ENCODE data around the gene TSGA10. TPM values are rescaled to one million over a fixed set of nuclear protein-coding genes. Genes with fewer than 3 reads are reported as not detected.
"Not testable (repeated sequence)": the region's sequence is repeated elsewhere in the genome, so short reads cannot be mapped to it uniquely, and the experiment has no call there.

TSGA10 gene
- total and polyA plus RNA-seq, 9 donors = 1.5 to 3.1 (median 1.9) TPM

- DNase-seq = no peak
- no peaks in the 10 kb centered on the region for H3K36me3 ChIP-seq (ENCODE audit: control insufficient read depth, insufficient read depth, low read length)
- H3K4me3 ChIP-seq (ENCODE audit: low read length) = no peak overlapping the region
- no peaks in the 10 kb centered on the region for H3K4me1 ChIP-seq (ENCODE audit: control insufficient read depth, insufficient read depth, low read length)
- WGBS (ENCODE audit: insufficient coverage) = 17% methylated on average over 1 of the region's 3 CpGs
- no peaks in the 10 kb centered on the region for H3K27me3 ChIP-seq (ENCODE audit: control insufficient read depth, insufficient read depth, low read length)
- H3K27ac ChIP-seq (ENCODE audit: low read length) = no peak overlapping the region
- no peaks in the 10 kb centered on the region for H3K9me3 ChIP-seq (replicated peaks; ENCODE audit: control insufficient read depth, low read depth, low read length)
Measured at GRCh38 chr2:99031481-99031880, 123.3 kb downstream of the TSGA10 start.

- no peaks in the 10 kb centered on the region for H3K27me3 ChIP-seq (ENCODE audit: control insufficient read depth, insufficient read depth, low read length)
- H3K4me1 ChIP-seq (ENCODE audit: control insufficient read depth, insufficient read depth, low read length) = no peaks in the 10 kb centered on the region
- WGBS (ENCODE audit: insufficient coverage) = no CpG with 5 or more reads among the region's 4 CpGs
- no peak overlapping the region for H3K4me3 ChIP-seq (ENCODE audit: low read length)
- no peaks in the 10 kb centered on the region for H3K9me3 ChIP-seq (replicated peaks; ENCODE audit: control insufficient read depth, low read depth, low read length)
- H3K27ac ChIP-seq (ENCODE audit: low read length) = no peak overlapping the region
- H3K36me3 ChIP-seq (ENCODE audit: control insufficient read depth, insufficient read depth, low read length) = no peaks in the 10 kb centered on the region
- no peak for DNase-seq
Measured at GRCh38 chr2:99028558-99028957, 126.2 kb downstream of the TSGA10 start.

DNA sequence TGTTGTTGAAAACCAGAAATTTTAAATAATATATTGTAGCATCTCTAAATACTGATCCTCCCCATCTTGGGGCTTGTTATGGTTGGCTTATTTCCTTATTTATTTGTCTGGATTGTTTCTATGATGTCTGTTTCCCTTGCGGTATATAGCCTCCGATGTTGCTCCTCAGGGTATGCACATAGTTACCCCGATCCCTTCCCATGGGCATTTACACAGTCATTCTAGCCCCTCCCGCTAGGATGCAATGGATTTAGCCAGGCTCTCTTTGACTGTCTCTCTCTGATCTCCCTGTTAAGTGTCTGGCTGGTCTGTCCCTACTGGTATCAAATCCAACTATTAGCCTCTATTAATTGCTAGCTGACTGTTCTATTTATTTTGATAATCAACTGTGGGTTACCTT, 126.9 kb downstream of the TSGA10 start:
- DNase-seq = no peak
- no peaks in the 10 kb centered on the region for H3K4me1 ChIP-seq (ENCODE audit: control insufficient read depth, insufficient read depth, low read length)
- H3K27ac ChIP-seq (ENCODE audit: low read length) = no peak overlapping the region
- WGBS (ENCODE audit: insufficient coverage) = 61% methylated on average over 3 of the region's 4 CpGs
- no peaks in the 10 kb centered on the region for H3K27me3 ChIP-seq (ENCODE audit: control insufficient read depth, insufficient read depth, low read length)
- H3K9me3 ChIP-seq (replicated peaks; ENCODE audit: control insufficient read depth, low read depth, low read length) = no peaks in the 10 kb centered on the region
- no peaks in the 10 kb centered on the region for H3K36me3 ChIP-seq (ENCODE audit: control insufficient read depth, insufficient read depth, low read length)
- no peak overlapping the region for H3K4me3 ChIP-seq (ENCODE audit: low read length)

GRCh38 chr2:99000708-99001107, 154.0 kb downstream of the TSGA10 start:
- Histone ChIP-seq H3K4me1 (ENCODE audit: control insufficient read depth, insufficient read depth, low read length) (no peaks in the 10 kb centered on the region), H3K4me3 (ENCODE audit: low read length) (no peak overlapping the region), H3K27ac (ENCODE audit: low read length) (no peak overlapping the region), H3K36me3 (ENCODE audit: control insufficient read depth, insufficient read depth, low read length) (no peaks in the 10 kb centered on the region), H3K27me3 (ENCODE audit: control insufficient read depth, insufficient read depth, low read length) (no peaks in the 10 kb centered on the region), H3K9me3 (replicated peaks; ENCODE audit: control insufficient read depth, low read depth, low read length) (peaks cover 4% of the 10 kb centered on the region)
- DNase-seq = no peak
- WGBS (ENCODE audit: insufficient coverage) = 88% methylated on average over 9 of the region's 10 CpGs

DNA sequence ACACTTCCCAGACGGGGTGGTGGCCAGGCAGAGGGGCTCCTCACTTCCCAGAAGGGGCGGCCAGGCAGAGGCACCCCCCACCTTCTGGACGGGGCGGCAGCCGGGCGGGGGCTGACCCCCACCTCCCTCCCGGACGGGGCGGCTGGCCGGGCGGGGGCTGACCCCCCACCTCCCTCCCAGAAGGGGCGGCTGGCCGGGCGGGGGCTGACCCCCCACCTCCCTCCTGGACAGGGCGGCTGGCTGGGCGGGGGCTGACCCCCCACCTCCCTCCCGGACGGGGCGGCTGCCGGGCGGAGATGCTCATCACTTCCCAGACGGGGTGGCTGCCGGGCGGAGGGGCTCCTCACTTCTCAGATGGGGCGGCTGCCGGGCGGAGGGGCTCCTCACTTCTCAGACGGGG, 166.0 kb downstream of the TSGA10 start:
- WGBS (ENCODE audit: insufficient coverage) = 95% methylated on average over 8 of the region's 28 CpGs
- not testable (repeated sequence) for H3K4me1 ChIP-seq (ENCODE audit: control insufficient read depth, insufficient read depth, low read length); H3K9me3 ChIP-seq (replicated peaks; ENCODE audit: control insufficient read depth, low read depth, low read length); H3K27me3 ChIP-seq (ENCODE audit: control insufficient read depth, insufficient read depth, low read length); DNase-seq; H3K27ac ChIP-seq (ENCODE audit: low read length); H3K36me3 ChIP-seq (ENCODE audit: control insufficient read depth, insufficient read depth, low read length); H3K4me3 ChIP-seq (ENCODE audit: low read length)

DNA sequence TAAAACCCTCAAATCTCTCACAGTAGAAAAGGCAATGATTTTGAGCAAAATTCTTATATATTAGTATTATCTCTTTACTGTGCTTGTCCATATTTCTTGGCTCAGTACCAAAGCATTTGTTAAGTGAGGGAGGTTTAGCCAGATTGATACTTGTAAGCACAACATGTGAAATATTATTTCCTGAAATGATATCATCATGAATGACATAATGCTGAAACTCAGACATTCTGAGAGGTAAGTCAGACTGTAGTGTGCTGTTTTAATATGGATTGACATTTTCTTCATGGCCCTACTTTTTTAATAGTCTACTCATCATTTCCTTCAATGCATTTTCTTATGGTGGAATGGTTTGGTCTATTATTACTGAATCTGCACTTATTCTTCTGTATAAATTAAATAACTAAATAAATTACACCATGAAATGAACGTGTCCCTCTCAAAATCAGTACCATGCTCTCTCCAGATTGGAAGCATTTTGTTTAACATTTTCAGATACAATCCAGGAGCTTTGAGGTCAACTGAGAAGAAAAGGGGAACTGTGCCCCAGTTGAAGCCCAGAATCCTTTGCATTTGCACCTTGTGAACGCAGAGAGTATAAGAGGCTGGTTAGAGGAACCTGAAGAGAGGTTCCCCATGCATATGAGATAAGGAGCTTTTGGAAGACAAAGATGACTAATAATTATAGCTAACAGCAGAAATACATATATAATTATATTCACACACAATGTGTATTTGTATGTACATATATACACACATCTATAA, 168.7 kb downstream of the TSGA10 start:
- no CpG with 5 or more reads among the region's 2 CpGs for WGBS (ENCODE audit: insufficient coverage)

DNA sequence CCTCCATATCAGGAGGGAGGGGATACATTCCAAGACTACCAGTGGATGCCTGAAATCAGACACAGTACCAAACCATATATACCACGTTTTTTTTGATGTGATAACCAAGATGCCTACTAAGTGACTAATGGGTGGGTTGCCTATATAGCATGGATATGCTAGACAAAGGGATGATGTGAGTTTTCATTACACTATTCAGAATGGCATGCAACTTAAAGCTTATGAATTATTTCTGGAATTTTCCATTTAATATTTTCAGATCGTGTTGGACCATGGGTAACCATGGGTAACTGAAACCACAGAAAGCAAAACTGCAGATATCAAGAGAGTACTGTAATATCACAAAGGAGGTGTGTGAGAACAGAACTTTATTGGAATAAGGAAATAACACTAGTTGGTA, 179.1 kb downstream of the TSGA10 start:
- Histone ChIP-seq H3K27me3 (ENCODE audit: control insufficient read depth, insufficient read depth, low read length) (no peaks in the 10 kb centered on the region), H3K27ac (ENCODE audit: low read length) (no peak overlapping the region), H3K9me3 (replicated peaks; ENCODE audit: control insufficient read depth, low read depth, low read length) (peaks cover 18% of the 10 kb centered on the region), H3K4me1 (ENCODE audit: control insufficient read depth, insufficient read depth, low read length) (no peaks in the 10 kb centered on the region), H3K4me3 (ENCODE audit: low read length) (no peak overlapping the region), H3K36me3 (ENCODE audit: control insufficient read depth, insufficient read depth, low read length) (no peaks in the 10 kb centered on the region)
- no peak for DNase-seq
- WGBS (ENCODE audit: insufficient coverage) = no CpG with 5 or more reads among the region's 2 CpGs

More for the DNA sequence above, 168.7 kb downstream of the TSGA10 start:
- H3K9me3 ChIP-seq (replicated peaks; ENCODE audit: control insufficient read depth, low read depth, low read length) = no peaks in the 10 kb centered on the region
- H3K4me3 ChIP-seq (ENCODE audit: low read length) = no peak overlapping the region
- H3K27ac ChIP-seq (ENCODE audit: low read length) = no peak overlapping the region
- no peak for DNase-seq
- no peaks in the 10 kb centered on the region for H3K27me3 ChIP-seq (ENCODE audit: control insufficient read depth, insufficient read depth, low read length)
- no peaks in the 10 kb centered on the region for H3K4me1 ChIP-seq (ENCODE audit: control insufficient read depth, insufficient read depth, low read length)
- no peaks in the 10 kb centered on the region for H3K36me3 ChIP-seq (ENCODE audit: control insufficient read depth, insufficient read depth, low read length)

GRCh38 chr2:98972582-98973167, 182.1 kb downstream of the TSGA10 start:
- no peaks in the 10 kb centered on the region for H3K36me3 ChIP-seq (ENCODE audit: control insufficient read depth, insufficient read depth, low read length)
- H3K9me3 ChIP-seq (replicated peaks; ENCODE audit: control insufficient read depth, low read depth, low read length) = peaks cover 18% of the 10 kb centered on the region
- no peaks in the 10 kb centered on the region for H3K4me1 ChIP-seq (ENCODE audit: control insufficient read depth, insufficient read depth, low read length)
- H3K27me3 ChIP-seq (ENCODE audit: control insufficient read depth, insufficient read depth, low read length) = no peaks in the 10 kb centered on the region
- H3K27ac ChIP-seq (ENCODE audit: low read length) = no peak overlapping the region
- no peak overlapping the region for H3K4me3 ChIP-seq (ENCODE audit: low read length)
- DNase-seq = no peak
- WGBS (ENCODE audit: insufficient coverage) = no CpG with 5 or more reads among the region's 1 CpG

DNA sequence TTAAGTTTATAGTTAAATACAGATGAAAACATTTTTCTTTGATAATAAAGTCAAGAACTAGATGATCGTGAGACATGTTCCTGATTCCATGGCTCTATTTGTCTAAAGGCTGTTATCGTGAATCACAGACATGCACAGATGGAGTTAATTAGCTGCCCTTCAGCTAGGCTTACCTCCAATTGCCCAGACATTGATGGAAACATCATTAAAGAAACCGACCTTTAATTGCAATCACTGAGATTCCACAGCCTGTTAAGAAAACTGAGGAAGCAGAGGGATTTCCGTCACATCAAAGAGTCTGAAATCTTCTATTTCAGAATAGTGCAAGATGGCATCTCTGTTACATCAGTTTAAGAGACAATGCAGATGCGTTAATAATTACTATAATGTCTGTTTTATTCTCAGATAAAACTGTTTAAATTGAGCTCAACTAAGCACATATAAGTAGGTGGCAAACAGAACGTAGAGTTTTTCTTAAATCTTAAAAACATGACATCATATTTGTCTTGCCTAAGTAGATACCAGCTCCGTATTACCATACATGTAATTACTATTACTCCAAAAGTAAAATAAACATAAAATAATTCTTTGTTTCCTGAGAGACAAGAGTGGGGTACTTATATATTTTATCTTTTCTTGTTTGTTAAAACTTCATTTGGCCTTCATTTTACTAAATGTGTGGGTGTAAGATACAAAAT, 194.8 kb downstream of the TSGA10 start:
- Histone ChIP-seq H3K27ac (ENCODE audit: low read length) (no peak overlapping the region), H3K9me3 (replicated peaks; ENCODE audit: control insufficient read depth, low read depth, low read length) (no peaks in the 10 kb centered on the region), H3K36me3 (ENCODE audit: control insufficient read depth, insufficient read depth, low read length) (no peaks in the 10 kb centered on the region), H3K27me3 (ENCODE audit: control insufficient read depth, insufficient read depth, low read length) (no peaks in the 10 kb centered on the region), H3K4me1 (ENCODE audit: control insufficient read depth, insufficient read depth, low read length) (no peaks in the 10 kb centered on the region), H3K4me3 (ENCODE audit: low read length) (no peak overlapping the region)
- DNase-seq = no peak
- WGBS (ENCODE audit: insufficient coverage) = 16% methylated on average over 2 of the region's 7 CpGs

GRCh38 chr2:98952966-98953365, 201.8 kb downstream of the TSGA10 start:
- no peaks in the 10 kb centered on the region for H3K4me1 ChIP-seq (ENCODE audit: control insufficient read depth, insufficient read depth, low read length)
- H3K4me3 ChIP-seq (ENCODE audit: low read length) = no peak overlapping the region
- no peaks in the 10 kb centered on the region for H3K27me3 ChIP-seq (ENCODE audit: control insufficient read depth, insufficient read depth, low read length)
- DNase-seq = no peak
- H3K27ac ChIP-seq (ENCODE audit: low read length) = no peak overlapping the region
- H3K36me3 ChIP-seq (ENCODE audit: control insufficient read depth, insufficient read depth, low read length) = no peaks in the 10 kb centered on the region
- no peaks in the 10 kb centered on the region for H3K9me3 ChIP-seq (replicated peaks; ENCODE audit: control insufficient read depth, low read depth, low read length)
- WGBS (ENCODE audit: insufficient coverage) = no CpG with 5 or more reads among the region's 4 CpGs
